ENCODE data around the gene NEK9.

Gene NEK9

GRCh38 chr14:75067212-75067611 lies 59.6 kb downstream of the NEK9 start:
- DNase-seq (ENCODE audit: low spot score): no peak

DNA sequence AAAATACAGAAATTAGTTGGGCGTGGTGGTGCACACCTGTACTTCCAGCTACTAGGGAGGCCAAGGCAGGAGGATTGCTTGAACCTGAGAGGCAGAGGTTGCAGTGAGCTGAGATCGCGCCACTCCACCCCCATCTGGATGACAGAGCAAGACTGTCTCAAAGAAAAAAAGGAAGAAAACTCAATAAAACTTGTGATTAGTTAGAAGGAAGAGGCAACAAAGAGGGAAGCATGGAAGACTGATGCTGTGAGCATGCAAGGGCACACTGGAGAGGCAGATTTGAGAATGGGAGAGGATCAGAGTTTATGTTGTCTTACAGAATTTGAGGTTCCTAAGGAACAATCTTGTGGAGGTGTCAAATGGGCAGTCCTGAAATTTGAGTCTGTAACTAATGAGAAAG lies 60.2 kb downstream of the NEK9 start:
- no peak for DNase-seq (ENCODE audit: low spot score)

GRCh38 chr14:75064205-75064567 lies 62.7 kb downstream of the NEK9 start:
- no peak for DNase-seq (ENCODE audit: low spot score)

DNA sequence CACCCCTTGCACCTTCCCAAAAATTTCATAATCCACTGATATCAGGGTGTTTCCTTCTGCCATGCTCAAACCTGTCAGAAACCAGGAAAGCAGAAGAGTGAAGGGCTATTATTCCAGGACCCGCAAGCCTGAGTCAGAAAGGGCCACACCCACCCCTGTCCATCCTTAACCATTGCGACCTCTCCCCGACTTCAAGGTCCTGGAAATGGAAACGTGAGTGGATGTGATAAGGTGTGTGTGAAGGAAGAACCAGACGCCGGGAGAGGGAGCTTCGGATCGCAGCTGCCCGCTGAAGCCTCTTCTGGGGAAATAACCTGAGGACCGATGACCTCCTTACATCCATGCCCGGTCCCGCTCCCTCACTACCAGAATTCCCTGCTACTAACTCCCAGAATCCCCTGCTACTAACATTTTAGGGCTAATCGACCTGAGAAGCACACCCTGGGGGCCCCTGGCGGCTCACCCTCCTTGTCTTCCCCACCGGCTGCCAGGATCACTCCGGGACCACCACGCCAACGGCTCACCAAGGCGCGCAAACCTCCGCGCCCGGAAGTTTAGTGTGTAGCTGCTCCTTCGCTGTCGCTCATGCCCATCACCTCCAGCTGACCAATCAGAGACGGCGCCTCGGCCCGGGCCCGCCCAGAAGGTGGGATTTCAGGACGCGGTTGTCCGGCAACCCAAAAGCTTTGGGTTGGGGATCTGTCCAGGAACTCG lies 63.2 kb downstream of the NEK9 start, which contains the start of gene ACYP1:
Gene ACYP1, minus strand, starts transcription at position 534 of the 714 bp plus-strand sequence. Its CDS starts 471 bp downstream, at position 63.
- peak; percentile 90 for DNase-seq (ENCODE audit: low spot score)

GRCh38 chr14:75063013-75063412 lies 63.8 kb downstream of the NEK9 start:
- no peak for DNase-seq (ENCODE audit: low spot score)

- no peak for DNase-seq (ENCODE audit: low spot score)
Observed at GRCh38 chr14:75060420-75060819, 66.4 kb downstream of the NEK9 start.

GRCh38 chr14:75059642-75060041 lies 67.2 kb downstream of the NEK9 start:
- no peak for DNase-seq (ENCODE audit: low spot score)

- DNase-seq (ENCODE audit: low spot score): no peak
Observed at GRCh38 chr14:75054421-75054820, 72.4 kb downstream of the NEK9 start.

DNA sequence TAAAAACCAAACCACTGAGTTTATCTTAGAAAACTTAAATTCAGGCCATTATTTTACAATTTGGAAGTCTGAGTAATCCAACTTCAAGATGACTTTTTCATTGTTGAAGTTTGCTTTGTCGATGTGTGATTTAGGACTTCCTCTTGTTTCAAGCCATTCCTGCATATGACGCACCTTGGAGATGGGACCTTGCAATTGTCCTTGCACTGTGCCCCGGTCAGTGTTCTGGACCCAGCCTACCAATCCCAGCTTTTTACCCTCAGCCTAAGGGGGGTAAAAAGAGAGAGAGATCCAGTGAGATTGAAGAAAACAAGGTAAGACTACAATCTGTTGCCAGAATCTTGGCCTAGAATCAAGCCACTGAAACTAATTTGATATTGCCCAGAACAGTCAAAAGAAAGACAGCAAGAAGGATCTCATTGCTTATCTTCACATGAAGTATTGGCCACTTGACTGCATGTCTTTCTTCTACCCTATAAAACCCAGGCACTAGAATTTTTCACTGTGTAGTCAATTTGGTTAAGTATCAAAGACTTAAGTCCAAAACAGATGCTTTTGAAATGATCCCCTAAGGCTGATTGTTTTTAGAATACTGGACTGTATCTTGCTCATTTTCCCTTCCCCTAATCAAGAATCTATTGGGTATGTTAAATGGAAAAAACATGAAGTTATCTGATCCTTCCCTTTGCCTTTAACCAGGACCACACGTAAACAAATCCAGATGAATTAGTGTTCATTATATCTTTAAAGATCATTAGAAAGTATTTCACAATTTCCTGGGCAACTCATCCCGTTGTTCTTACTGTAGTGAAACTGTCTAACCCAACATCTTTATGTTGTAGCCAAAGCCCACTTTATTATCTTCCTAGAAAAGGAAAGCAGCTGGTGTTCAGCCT lies 73.2 kb downstream of the NEK9 start:
- no peak for DNase-seq (ENCODE audit: low spot score)

- no peak for DNase-seq (ENCODE audit: low spot score)
Observed at GRCh38 chr14:75051556-75051899, 75.3 kb downstream of the NEK9 start.

- DNase-seq (ENCODE audit: low spot score): peak; percentile 89
Observed at GRCh38 chr14:75050852-75051555, 75.8 kb downstream of the NEK9 start, which contains the start of gene MLH3. MLH3 (minus strand) TSS chr14:75051467; CDS start chr14:75049655, 1,812 bp downstream.

DNA sequence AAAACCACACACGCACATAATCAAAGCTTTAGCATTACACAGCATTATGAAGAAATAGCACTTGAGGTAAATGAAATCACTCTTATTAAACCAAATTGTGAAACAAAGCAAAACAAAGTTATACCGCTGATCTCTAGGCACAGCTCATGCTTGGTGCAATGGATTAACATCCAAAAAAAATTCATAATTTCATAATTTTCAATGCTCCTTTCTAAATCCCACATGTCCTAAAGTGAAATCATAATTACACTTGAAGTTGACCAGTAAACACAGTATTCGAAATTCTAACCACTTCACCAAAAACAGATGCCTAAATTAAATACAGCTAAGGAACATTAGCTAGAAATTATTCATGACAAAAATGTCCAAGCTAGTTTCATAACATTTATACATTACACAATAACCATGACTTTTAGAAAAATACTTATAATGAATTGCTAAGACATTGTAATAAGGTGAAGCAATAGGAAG lies 77.1 kb downstream of the NEK9 start:
- DNase-seq (ENCODE audit: low spot score): no peak

DNA sequence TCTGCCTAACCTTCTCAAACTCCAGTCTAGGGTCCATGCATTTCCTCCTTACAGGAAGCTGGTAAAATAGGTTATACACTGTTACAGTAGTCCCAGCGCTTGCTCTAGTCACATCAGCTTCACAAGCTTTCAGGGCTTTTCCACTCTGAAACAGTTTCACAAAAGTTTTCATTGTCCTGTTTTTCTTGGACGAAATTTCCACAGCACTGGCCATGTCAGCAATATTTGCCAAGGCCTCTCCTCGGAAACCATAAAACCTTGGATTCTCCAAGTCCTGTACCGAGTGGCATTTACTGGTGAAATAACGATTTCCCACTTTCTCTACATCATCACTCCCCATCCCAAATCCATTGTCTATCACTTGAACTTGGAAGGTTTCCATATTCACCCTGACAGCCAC lies 77.7 kb downstream of the NEK9 start:
- DNase-seq (ENCODE audit: low spot score): no peak

GRCh38 chr14:75048101-75048500 lies 78.7 kb downstream of the NEK9 start:
- no peak for DNase-seq (ENCODE audit: low spot score)

DNA sequence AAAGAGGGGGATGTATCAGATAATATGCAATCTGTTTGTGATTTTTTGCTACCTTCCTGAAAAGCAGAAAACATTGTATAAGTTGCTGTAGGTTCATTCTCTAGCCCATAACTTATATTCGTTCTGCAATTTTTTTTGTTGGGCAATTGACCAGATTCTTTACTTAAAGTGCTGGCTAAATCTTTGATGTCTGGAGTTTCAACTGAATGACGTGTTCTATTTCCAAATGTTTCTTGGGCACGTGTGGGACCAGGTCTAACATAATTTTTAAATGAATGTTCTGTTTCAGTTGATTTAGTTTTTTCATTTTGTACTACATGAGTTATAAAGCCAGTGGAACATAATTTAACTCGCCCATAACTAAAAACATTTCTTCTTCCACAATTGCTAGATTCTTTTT lies 79.3 kb downstream of the NEK9 start:
- no peak for DNase-seq (ENCODE audit: low spot score)

DNA sequence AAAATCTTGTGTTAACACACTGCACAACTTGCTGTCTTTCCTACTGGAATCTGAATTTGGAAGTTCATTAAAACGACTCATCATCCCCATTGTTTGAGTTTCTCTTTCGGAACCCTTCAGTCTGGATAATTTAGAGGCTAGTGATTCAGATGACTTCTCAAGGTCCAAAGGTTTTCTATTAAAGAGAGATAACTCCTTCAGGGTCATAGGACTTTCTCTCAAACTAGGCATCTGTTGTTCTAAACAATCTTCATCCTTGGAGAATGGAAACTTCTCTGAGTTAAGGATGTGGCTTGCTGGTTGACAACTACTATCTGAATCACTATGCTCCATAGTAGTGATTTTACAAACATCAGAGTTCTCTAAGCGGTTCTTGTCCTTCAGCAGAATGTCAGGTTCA lies 79.9 kb downstream of the NEK9 start:
- no peak for DNase-seq (ENCODE audit: low spot score)

DNA sequence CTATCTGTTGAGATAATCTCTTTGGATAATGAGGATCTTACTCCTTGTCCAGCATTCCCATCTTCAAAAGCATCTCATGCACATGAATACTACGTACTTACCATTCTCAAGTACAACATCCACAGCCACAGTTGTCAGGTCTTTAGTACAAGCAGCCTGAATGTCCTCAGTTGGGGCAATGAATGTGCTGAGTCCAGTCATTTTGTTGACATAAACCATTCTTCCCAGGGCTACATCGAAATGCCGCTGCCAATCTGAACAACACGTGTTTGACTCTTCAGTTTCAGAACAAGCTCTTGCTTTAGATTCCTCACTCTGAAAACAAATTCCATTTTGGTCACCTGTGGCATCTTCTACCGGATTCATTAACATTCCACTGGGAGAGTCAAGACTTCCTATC lies 80.6 kb downstream of the NEK9 start:
- DNase-seq (ENCODE audit: low spot score): no peak

- no peak for DNase-seq (ENCODE audit: low spot score)
Observed at GRCh38 chr14:75044752-75045151, 82.1 kb downstream of the NEK9 start.

GRCh38 chr14:75044322-75044721 lies 82.5 kb downstream of the NEK9 start:
- DNase-seq (ENCODE audit: low spot score): peak; percentile 16

- no peak for DNase-seq (ENCODE audit: low spot score)
Observed at GRCh38 chr14:75042035-75042434, 84.8 kb downstream of the NEK9 start.

DNA sequence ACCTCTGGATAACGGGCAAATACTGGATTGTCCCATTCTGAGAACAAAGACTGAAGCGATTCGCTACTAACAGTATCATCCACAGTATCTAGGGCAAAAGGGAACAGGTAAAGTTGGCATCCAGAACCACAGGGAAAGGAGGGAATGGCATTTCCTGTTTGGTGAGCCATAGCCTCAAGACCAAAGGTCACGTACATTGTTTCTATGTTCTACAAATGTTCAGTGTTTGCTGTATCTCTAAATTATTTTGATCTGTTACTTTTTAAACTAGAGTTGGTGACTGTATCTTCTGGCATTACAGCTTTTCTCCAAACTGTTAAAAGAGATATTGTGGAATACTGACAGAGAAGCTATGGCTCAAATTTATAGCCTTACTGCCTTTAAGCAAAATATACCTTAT lies 85.2 kb downstream of the NEK9 start:
- DNase-seq (ENCODE audit: low spot score): peak; percentile 80

DNA sequence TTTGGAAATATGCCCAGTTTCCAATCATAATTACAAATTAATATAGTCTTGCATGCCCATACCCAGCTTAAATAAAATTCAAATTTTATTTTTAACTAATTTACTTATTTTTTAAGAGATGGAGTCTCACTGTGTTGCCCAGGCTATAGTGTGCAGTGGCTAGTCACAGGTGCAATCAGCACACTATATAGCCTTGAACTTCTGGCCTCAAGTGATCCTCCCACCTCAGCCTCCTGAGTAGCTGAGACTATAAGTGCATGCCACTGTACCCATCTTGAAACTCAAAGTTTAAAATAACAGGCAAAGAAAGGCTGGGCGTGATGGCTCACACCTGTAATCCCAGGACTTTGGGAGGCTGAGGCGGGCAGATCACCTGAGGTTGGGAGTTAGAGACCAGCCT lies 85.9 kb downstream of the NEK9 start:
- DNase-seq (ENCODE audit: low spot score): no peak

GRCh38 chr14:75040507-75040906 lies 86.3 kb downstream of the NEK9 start:
- DNase-seq (ENCODE audit: low spot score): no peak

All from LoVo (cell line).